NCI-H2196 (cell line): ENCODE results near the gene STUB1.
A peak's percentile ranks its signal among the peaks of the same experiment; 100 is the strongest.
"Not testable (repeated sequence)": the region's sequence is repeated elsewhere in the genome, so short reads cannot be mapped to it uniquely, and the experiment has no call there.

Experiments used
- DNase-seq: peaks from one replicate; lab custom pipeline; 2025; ENCODE audit not compliant: unreplicated experiment; lab: John Stamatoyannopoulos, UW

STUB1 gene

GRCh38 chr16:678209-678857, 1.9 kb upstream of the STUB1 start:
- DNase-seq = peak; percentile 46

GRCh38 chr16:678858-679813, 1.1 kb upstream of the STUB1 start:
- peak; percentile 91 for DNase-seq

GRCh38 chr16:680625-680945, 375 bp downstream of the STUB1 start:
- DNase-seq = no peak

- peak; percentile 38 for DNase-seq
Observed at GRCh38 chr16:680967-681745, 946 bp downstream of the STUB1 start.

- DNase-seq = no peak
Observed at GRCh38 chr16:681746-682427, 1.7 kb downstream of the STUB1 start.

- DNase-seq = no peak
Observed at GRCh38 chr16:682493-683395, 2.5 kb downstream of the STUB1 start.

- no peak for DNase-seq
Observed at GRCh38 chr16:683396-684070, 3.3 kb downstream of the STUB1 start.

GRCh38 chr16:684071-684794, 4.0 kb downstream of the STUB1 start, which contains the start of gene JMJD8:
TSS of gene JMJD8 (minus strand) at chr16:684334. CDS start at chr16:684319, 15 bp downstream.
- DNase-seq = peak; percentile 99

- DNase-seq = peak; percentile 91
Observed at GRCh38 chr16:684961-685696, 4.9 kb downstream of the STUB1 start.

GRCh38 chr16:685967-686366, 5.8 kb downstream of the STUB1 start:
- peak; percentile 80 for DNase-seq

GRCh38 chr16:686459-687260, 6.5 kb downstream of the STUB1 start:
- DNase-seq = no peak

GRCh38 chr16:687499-687898, 7.3 kb downstream of the STUB1 start:
- DNase-seq = no peak

GRCh38 chr16:689175-689897, 9.1 kb downstream of the STUB1 start:
- DNase-seq = no peak

GRCh38 chr16:691242-691641, 11.0 kb downstream of the STUB1 start:
- DNase-seq = not testable (repeated sequence)

- DNase-seq = no peak
Observed at GRCh38 chr16:692356-693108, 12.3 kb downstream of the STUB1 start.

- no peak for DNase-seq
Observed at GRCh38 chr16:693364-693763, 13.2 kb downstream of the STUB1 start.
